ENCODE measurements around the gene PSME3.
A peak's percentile ranks its signal among the peaks of the same experiment; 100 is the strongest.

DNA sequence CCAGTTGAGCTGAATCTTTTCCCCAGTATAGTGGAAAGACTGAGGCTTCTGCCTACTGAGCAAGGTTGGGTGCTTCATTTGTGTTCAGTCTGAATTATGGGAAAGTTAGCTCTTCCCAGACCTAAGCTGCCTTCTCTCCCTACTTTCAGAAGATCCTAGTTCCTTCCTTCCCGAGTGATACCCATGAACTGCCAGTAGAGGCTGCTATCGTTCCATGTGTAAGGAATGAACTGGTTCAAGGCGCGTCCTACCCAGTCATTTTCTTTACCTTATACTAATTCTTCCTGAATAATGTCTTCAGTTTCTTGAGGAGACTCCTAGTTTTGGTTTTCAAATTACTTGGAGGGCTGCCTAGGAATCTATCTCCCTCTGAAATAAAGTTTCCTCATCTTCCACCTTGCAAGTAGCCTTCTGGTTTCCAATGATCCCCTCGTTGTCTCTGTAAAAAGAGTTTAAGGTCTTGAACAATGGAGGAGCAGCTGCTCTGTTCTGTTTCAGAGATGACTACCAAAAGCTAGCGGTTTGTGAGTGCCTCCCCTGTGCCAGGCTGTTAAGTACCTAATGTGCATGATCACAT, 10.2 kb downstream of the PSME3 start:
- TF ChIP-seq, protein P1, sequence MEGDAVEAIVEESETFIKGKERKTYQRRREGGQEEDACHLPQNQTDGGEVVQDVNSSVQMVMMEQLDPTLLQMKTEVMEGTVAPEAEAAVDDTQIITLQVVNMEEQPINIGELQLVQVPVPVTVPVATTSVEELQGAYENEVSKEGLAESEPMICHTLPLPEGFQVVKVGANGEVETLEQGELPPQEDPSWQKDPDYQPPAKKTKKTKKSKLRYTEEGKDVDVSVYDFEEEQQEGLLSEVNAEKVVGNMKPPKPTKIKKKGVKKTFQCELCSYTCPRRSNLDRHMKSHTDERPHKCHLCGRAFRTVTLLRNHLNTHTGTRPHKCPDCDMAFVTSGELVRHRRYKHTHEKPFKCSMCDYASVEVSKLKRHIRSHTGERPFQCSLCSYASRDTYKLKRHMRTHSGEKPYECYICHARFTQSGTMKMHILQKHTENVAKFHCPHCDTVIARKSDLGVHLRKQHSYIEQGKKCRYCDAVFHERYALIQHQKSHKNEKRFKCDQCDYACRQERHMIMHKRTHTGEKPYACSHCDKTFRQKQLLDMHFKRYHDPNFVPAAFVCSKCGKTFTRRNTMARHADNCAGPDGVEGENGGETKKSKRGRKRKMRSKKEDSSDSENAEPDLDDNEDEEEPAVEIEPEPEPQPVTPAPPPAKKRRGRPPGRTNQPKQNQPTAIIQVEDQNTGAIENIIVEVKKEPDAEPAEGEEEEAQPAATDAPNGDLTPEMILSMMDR (IDR thresholded peaks at IDR 0.05) = peak; percentile 66 to 98 (median 95)
- no peak for TF ChIP-seq POLR2A (IDR thresholded peaks at IDR 0.05)

All from body of pancreas (tissue), 4 donors.